ENCODE measurements around the gene ATP5MC2.
A peak's percentile ranks its signal among the peaks of the same experiment; 100 is the strongest.
"Not testable (repeated sequence)": the region's sequence is repeated elsewhere in the genome, so short reads cannot be mapped to it uniquely, and the experiment has no call there.

ATP5MC2 gene

DNA sequence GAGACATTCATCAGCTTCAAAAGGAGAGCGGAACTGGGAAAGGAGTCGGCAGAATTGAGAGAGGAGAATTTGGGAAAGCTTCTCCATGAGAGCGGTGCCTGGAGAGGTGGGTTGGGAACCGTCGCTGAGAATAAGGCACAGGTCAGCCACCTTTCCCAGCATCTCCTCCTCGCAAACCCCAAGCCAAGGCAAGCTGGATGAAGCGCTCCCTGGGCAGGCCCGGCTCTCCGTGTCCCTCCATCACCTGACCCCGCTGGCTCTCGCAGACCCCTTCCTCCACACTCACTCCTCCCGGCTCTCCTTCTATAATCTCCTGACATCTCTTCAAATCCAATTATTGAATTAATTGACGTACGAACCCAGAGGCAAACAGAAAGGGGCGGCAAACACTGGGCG, 18.9 kb upstream of the ATP5MC2 start:
- DNase-seq (ENCODE audit: low spot score), result no peak

DNA sequence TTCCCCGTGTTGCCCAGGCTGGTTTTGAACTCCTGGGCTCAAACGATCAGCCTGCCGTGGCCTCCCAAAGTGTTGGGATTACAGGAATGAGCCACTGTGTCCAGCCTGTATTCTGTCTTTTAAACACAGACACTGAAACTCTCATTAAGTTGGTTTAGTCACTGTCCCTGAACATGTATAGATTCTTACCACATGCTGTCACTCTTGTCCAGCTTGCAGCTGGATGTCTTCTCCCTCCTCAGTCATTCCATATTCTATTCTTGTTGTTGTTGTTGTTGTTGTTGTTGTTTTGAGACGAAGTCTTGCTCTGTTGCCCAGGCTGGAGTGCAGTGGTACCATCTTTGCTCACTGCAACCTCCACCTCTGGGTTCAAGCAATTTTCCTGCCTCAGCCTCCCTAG, 12.3 kb upstream of the ATP5MC2 start:
- DNase-seq (ENCODE audit: low spot score), result no peak

DNA sequence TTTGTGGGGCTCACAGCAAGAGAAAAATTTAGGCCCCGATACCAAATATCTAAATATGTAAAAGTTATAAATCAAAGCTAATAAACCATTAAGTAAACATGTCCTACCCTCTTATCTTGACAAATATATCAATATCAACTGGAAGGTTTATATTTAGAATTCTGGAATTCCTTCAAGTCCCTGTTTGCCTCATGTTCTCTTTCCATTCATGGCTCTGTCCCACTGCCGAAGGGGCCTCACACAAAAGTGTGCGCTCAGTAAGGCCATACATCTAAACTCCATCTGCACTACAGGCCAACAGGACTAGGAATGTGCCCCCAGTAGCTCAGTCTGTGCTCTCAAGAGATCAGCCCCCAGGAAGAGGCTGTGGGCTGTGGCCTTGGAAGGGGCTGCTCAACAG, 10.6 kb upstream of the ATP5MC2 start:
- DNase-seq (ENCODE audit: low spot score), result no peak

DNA sequence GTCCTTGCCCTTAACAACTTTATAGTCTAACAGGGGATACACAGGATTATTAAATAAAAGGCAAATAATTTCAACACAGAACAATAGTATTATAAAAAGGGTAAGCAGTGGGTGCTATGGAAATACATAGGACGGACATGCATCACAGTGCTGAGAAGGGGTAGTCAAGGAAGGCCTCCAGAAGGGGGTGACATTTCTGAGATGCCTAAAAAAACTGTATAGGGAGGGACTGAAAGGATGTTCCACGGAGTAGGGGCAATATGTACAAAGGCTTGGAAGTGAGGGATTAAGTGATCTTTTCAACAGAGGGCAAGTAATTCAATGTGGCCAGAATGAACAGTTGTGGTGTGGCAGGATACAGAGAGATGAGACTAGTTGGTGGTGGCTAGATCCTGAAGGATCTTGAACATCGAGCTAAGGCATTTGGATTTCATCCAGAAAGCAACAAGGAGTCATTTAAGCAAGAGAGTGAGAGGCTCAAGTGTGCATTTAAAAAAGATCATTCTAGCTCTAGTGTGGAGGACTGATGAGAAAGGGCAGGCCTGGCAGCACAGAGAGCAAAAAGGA, 8.9 kb upstream of the ATP5MC2 start:
- DNase-seq (ENCODE audit: low spot score), result no peak

DNA sequence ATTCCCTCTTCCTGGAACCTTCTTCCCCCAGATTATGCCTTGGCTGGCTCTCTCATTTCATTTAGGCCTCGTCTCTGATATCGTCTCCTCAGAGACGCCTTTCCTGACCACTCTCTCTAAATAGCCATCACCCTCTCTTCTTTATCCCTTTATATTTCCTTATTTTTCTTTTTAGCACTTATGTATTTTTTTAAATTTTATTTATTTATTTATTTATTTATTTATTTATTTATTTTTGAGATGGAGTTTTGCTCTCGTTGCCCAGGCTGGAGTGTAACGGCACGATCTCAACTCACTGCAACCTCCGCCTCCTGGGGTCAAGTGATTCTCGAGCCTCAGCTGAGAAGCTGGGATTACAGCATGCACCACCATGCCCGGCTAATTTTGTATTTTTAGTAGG, 8.1 kb upstream of the ATP5MC2 start:
- DNase-seq (ENCODE audit: low spot score), result no peak

DNA sequence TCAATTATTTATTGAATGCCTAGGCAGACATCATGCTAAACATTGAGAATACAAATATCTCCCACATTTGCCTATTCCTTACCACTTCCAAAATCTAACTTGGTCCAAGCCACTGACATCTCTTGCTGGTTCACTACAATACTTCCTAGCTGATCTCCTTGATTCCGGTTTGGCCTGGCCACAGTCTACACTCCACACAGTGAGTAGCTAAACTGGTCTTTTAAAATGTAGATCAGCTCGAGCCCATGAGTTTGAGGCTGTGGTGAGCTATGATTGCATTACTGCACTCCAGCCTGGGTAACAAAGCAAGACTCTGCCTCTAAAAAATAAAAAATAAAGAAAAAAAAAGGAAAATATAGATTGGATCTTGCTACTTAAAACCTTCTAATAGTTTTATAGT, 7.6 kb upstream of the ATP5MC2 start:
- DNase-seq (ENCODE audit: low spot score), result no peak

DNA sequence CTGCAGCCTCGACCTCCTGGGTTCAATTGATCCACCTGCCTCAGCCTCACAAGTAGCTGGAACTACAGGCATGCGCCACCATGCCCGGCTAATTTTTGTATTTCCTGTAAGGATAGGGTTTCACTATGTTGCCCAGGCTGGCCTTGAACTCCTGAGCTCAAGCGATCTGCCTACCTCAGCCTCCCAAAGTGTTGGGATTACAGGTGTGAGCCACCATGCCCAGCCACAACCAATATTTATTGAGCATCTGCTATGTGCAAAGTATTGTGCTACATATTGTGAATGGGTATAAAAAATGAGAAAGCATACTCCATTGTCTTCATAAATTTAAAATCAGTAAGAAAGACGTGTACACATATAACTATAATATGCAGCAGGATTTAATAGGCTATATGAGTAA, 4.2 kb upstream of the ATP5MC2 start:
- not testable (repeated sequence) for DNase-seq (ENCODE audit: low spot score)

DNA sequence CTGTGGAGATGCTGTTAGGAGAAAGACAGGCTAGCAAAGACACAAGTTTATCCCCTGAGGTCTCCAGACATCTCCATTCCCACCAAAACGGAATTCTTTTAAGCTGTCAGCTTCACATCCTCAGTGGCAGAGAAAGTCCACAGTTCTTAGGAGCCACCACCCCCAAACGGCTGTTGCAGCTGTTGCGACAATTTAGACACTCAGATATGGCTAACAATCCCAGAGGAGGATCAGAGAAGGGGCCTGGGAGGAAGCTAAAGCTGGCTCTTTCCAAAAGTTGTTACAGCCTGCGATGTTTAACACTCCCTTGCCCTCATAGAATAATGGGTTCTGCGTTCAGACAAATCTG, 1.9 kb upstream of the ATP5MC2 start:
- DNase-seq (ENCODE audit: low spot score), result no peak

DNA sequence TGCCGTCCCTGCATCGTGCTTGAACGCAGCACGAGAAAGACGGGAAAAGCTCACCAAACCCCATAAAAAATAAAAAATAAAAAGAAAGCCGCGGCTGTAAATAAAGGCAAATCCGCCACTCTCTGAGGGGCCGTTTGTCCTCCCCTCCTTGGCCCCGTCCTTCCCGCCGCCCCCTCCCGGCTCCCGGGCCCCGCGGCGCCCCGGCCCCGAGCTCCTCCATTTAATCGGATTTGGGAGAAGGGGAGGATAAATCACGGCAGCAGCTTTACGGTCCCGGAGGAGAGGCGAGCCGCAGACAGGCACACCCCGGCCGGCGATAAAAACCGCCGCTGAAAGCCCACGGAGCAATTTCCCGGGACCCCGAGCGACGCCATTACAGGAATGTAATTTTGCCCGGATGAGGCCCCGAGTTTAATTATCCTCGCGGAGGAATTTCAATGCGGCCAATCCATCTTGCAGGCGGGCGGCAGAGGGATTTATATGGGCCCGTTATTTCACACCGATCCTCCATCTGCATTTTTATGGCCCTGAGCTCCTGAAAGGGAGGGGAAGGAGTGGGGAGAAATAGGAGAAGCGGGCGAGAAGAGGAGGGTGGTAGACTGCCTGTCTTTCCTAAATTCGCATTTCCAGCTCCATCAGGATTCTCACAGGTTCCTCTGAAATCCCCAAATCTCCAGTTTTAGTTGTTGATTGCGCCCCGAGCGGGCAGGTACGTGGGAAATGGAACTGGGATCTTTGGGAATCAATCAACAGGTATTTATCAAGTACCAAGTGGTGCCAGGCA, 1.3 kb upstream of the ATP5MC2 start:
- DNase-seq (ENCODE audit: low spot score), result no peak

DNA sequence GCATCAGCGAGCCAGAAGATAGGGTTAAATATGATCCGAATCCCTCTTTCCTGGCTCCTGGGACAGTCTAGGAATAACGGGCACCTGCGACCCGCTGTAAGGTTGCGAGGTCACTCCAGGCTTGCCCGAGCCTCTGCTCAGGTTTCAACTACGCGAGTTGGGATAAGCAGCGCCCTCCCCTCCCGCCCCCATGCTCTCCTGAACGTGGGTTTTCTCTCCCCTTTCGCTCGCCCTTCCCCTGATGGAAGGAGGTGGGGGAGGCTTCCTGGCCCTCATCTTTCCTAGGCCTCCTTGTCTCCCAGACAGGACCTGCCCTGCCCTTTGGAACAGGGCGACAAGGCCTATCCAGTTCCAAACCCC, 753 bp upstream of the ATP5MC2 start:
- DNase-seq (ENCODE audit: low spot score), result peak; percentile 34

DNA sequence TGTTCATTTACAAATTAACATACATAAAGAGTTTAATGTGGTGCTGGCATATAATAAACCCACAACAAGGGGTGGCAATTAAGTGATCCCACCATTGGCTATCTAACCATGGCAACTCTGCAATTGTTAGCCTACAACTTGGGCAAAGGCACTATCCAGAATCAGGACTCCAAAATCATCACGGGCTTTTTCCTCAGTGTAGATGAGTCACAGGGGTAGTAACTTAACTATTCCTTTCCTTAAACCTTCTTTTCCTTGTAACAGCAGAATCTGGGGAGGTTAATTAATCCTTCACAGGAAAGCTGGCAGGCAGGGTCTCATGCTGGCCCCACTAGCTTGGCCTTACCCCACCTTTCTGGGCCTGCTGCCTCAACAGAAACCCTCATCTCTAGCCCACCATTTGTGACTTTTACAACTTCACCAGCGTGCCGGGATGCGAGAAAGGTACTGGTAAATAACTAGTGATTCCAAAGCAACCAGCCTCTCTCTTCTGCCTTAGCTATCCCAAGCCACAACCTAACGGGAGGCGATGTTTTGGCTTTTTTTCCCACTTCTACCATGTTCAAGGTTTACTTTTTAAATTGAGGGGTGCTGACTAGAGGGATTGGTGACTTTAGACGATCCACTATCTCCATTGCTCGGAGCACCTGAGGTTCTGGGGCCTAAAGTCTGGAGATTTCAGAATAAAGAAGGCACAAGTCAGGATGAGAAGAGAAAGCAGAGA, 744 bp downstream of the ATP5MC2 start:
- no peak for DNase-seq (ENCODE audit: low spot score)

DNA sequence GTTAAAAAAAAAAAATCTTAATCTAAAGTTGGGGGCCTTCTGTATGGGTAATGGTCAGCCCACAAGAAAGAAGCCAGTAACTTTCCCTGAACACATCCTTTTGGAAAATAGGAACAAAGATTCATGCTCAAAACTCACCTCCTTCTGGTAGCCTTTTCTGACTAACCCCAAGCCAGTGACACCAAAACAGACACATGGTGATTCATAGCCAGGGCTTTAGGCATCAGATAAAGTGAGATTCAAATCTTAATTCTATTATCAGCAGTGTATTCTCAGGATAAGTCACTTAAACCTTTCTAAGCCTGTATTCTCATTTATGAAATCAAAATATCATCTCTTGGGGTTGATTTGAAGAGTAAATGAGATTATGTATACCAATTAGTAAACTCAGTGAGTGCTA, 4.9 kb downstream of the ATP5MC2 start:
- no peak for DNase-seq (ENCODE audit: low spot score)

DNA sequence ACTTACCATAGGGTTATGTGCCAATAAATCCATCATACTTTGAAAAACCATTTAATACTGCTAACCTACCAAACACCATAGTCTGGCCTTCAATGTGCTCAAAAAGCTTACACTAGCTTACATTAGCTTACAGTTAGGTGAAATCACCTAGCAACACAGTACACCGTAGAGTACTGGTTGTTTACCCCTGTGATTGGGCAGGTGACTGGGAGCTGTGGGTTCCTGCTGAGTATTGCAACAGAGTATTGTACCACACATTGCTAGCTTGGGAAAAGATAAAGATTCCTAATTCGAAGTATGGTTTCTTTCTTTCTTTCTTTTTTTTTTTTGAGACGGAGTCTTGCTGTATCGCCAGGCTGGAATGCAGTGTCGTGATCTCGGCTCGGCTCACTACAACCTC, 5.6 kb downstream of the ATP5MC2 start:
- DNase-seq (ENCODE audit: low spot score), result no peak

DNA sequence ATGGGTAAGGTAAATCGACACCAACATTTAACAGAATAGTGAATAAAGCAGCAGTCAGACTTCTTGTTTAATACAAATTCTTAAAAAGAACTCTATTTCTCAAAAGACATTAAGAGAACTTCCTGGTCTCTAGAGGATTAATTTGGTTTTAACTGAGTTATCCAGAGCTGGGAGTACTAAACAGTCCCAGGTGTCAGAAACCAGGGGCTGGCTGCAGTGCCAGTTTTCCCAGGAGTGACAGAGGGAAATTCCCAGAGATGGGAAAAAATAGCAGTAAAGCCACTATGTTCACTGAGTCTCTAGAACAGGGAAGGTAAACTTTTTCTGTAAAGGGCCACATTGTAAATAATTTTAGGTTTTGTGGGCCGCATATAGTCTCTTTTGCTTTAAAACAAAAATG, 8.8 kb downstream of the ATP5MC2 start:
- no peak for DNase-seq (ENCODE audit: low spot score)

DNA sequence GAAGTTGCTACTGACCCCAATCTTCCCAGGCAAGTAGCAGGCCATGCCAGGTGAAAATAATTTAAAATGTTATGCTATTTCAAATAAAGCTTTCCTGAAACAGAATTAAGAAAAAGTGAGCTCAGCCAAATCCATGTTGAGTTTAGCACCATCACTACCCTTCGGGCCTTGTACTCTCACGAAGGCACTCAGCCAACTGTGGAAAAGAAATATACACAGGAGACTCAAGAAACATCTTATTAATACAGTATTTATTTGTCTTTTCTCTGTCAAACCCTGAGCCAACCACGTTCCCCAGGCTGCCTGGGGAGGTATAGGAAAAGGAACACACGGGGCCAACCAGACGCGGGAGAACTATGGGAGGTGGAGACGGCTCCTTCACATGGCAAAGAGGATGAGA, 10.9 kb downstream of the ATP5MC2 start:
- no peak for DNase-seq (ENCODE audit: low spot score)

DNA sequence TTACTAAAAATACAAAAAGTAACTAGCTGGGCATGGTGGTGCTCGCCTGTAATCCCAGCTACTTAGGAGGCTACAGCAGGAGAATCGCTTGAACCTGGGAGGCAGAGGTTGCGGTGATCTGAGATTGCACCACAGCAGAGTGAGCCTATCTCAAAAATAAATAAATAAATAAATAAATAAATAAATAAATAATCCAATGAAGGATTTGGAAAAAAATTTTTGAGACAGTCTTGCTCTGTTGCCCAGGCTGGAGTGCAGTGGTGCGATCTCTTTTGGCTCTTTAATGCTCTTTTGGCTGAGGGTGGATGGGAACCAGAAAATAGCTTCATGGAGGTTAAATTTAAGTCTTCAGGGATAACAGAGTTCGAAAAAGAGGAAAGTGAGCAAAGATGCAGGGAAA, 11.7 kb downstream of the ATP5MC2 start:
- no peak for DNase-seq (ENCODE audit: low spot score)

DNA sequence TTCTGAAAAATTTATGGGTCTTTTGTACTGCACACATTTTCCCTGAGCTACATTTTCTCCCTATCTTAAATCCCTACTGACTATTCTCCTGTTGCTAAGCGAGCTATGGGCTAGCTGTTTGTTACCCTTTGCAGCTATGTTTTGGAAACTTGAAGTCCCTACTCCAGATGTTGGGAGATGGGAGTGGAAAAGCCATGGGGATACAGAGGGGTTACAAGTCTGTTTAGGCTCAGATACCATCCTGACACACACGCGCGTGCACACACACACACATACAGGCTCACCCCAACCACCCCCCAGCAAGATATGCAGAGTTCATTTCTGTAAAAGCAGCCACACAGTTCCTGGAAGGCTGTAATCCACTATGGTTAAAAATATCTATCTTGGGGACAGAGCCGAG, 15.8 kb downstream of the ATP5MC2 start:
- DNase-seq (ENCODE audit: low spot score), result no peak

DNA sequence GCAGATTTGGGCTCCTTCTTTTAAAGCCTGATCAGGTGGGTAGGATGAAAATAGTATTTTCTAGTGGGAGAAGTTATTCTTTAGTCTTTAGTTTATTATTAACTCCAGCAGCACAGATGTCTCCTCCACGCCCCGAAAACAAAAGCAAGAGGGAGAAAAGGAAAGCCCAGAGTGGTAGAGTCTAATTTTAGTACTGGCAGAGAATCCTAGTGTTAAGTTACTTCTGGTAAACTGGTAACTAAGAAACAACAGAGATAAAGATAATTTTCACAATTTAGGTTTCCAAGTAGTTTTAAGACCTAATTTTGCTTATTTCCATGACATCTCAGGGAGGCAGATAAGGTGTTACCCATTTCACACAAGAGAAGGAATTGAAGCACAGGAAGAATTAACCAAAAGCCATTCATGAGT, 16.3 kb downstream of the ATP5MC2 start:
- DNase-seq (ENCODE audit: low spot score), result no peak

DNA sequence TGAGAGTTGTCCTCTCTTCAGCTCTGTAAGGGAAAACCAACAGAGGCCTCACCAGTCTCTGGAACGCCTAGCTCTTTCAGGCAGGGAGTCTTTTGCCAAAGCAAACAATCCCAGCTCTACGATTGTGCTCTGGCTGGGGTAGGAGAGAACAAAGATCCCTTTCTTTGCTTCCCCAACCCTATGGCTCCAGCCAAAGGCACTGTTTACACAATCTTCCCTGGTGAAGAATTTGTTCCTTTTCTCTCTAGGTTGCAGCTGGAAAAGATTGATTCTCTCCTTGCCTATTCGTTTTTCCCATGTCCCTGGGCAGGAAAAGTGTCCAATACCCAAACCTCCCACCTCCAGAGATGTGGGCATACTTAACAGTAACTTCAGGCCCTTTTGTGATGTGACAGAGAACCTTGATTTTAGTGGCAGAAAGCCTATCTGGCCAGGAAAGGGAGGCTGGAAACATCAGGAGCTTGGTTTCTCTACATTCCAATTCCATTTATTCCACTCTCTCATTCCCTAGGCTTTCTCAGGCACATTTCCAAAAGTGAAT, 16.8 kb downstream of the ATP5MC2 start:
- peak; percentile 55 for DNase-seq (ENCODE audit: low spot score)

DNA sequence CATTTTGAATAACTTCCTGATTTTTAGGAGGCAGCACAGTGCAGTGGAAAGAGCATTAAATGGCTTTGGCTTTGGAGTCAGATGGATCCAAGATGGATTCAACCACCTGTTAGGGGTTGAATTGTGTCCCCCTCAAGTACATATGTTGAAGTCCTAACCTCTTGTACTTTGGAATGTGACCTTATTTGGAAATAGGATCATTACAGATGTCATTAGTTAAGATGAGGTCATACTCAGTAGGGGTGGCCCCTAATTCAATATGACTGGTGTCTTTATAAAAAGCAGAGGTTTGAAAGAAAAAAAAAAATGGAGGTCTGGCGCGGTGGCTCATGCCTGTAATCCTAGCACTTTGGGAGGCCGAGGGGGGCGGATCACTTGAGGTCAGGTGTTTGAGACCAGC, 18.8 kb downstream of the ATP5MC2 start:
- DNase-seq (ENCODE audit: low spot score), result no peak

DNA sequence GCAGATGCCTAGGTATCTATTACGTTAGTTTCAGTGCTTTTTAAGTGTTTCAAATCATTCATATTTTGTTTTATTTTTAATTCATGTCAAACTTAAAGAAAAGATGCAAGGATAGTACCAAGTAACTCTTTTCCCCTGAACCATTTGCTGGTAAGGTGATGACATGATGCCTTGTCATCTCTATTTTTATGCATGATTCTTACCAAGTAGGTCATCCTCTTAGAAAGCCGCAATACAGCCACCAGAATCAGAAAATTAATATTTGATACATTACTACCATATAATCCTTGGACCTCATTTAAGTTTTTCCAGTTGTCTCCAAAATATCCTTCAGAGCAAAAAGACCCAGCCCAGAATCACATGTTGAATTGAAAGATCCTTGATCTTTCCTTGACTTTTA, 22.3 kb downstream of the ATP5MC2 start:
- DNase-seq (ENCODE audit: low spot score), result no peak

DNA sequence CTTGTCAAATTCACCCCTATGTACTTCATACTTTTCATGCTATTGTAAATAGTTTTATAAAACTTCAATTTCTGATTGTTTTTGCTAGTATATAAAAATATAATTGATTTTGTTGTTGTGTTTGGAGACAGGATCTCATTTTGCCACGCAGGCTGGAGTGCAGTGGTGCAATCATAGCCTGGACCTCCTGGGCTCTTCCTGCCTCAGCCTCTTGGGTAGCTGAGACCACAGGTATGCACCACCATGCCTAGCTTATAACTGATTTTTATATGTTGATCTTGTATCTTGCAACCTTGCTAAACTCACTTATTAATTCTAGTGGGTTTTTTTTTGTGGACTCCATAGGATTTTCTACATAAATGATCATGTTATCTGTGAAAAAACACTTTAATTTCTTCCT, 23.5 kb downstream of the ATP5MC2 start:
- no peak for DNase-seq (ENCODE audit: low spot score)

DNA sequence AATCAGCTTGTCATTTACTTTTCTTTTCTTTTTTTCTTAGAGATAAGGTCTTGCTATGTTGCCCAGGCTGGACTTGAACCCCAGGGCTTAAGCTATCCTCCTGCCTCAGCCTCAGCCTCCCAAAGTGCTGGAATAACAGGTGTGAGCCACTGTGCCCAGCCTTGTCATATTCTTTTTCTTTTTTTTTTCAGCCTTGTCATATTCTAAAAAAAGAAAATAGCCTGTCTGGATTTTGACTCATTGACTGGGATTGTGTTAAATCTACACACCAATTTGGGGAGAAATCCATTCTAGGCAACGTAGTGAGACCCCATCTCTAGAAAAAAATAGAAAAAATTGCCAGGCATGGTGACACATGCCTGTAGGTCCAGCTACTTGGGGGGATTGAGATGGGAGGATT, 24.1 kb downstream of the ATP5MC2 start:
- DNase-seq (ENCODE audit: low spot score), result no peak

Data from AG08396 (cell line).